Activated CD8-positive, alpha-beta memory T cell treated with anti-CD3 and anti-CD28 coated beads, Interleukin-2, amount 50 U/mL, for 24 hours (primary cell): ENCODE measurements around the gene EFNA5.
"Not testable (repeated sequence)": the region's sequence is repeated elsewhere in the genome, so short reads cannot be mapped to it uniquely, and the experiment has no call there.

Experiments
- DNase-seq: peaks from one replicate; pipeline ENCODE4 v3.0.0-alpha.2; 2020; ENCODE audit errors: extremely low read depth

EFNA5 gene

GRCh38 chr5:107459605-107460004 lies 211.1 kb downstream of the EFNA5 start:
- no peak for DNase-seq

- no peak for DNase-seq
Measured at GRCh38 chr5:107458322-107458721, 212.4 kb downstream of the EFNA5 start.

- DNase-seq, result no peak
Measured at GRCh38 chr5:107457881-107458280, 212.9 kb downstream of the EFNA5 start.

- DNase-seq, result no peak
Measured at GRCh38 chr5:107457138-107457537, 213.6 kb downstream of the EFNA5 start.

- DNase-seq, result no peak
Measured at GRCh38 chr5:107456281-107456715, 214.4 kb downstream of the EFNA5 start.

GRCh38 chr5:107455111-107455544 lies 215.6 kb downstream of the EFNA5 start:
- no peak for DNase-seq

GRCh38 chr5:107451827-107452226 lies 218.9 kb downstream of the EFNA5 start:
- DNase-seq, result not testable (repeated sequence)

GRCh38 chr5:107451028-107451427 lies 219.7 kb downstream of the EFNA5 start:
- DNase-seq, result no peak

GRCh38 chr5:107450531-107450930 lies 220.2 kb downstream of the EFNA5 start:
- DNase-seq, result no peak

- DNase-seq, result no peak
Measured at GRCh38 chr5:107449369-107449768, 221.4 kb downstream of the EFNA5 start.

GRCh38 chr5:107447587-107447986 lies 223.2 kb downstream of the EFNA5 start:
- no peak for DNase-seq

- no peak for DNase-seq
Measured at GRCh38 chr5:107446972-107447371, 223.8 kb downstream of the EFNA5 start.

- no peak for DNase-seq
Measured at GRCh38 chr5:107444300-107444699, 226.4 kb downstream of the EFNA5 start.

- DNase-seq, result no peak
Measured at GRCh38 chr5:107443897-107444296, 226.8 kb downstream of the EFNA5 start.

- no peak for DNase-seq
Measured at GRCh38 chr5:107442452-107442851, 228.3 kb downstream of the EFNA5 start.

GRCh38 chr5:107439832-107440231 lies 230.9 kb downstream of the EFNA5 start:
- DNase-seq, result no peak

- no peak for DNase-seq
Measured at GRCh38 chr5:107437986-107438510, 232.7 kb downstream of the EFNA5 start.

GRCh38 chr5:107437154-107437553 lies 233.6 kb downstream of the EFNA5 start:
- DNase-seq, result no peak

- no peak for DNase-seq
Measured at GRCh38 chr5:107436201-107436600, 234.5 kb downstream of the EFNA5 start.

GRCh38 chr5:107435061-107435460 lies 235.7 kb downstream of the EFNA5 start:
- no peak for DNase-seq

- DNase-seq, result not testable (repeated sequence)
Measured at GRCh38 chr5:107433646-107434045, 237.1 kb downstream of the EFNA5 start.

GRCh38 chr5:107431998-107432397 lies 238.7 kb downstream of the EFNA5 start:
- no peak for DNase-seq

- DNase-seq, result no peak
Measured at GRCh38 chr5:107431536-107431935, 239.2 kb downstream of the EFNA5 start.

- DNase-seq, result no peak
Measured at GRCh38 chr5:107430071-107430625, 240.6 kb downstream of the EFNA5 start.
